ENCODE data around the gene NCLN. TPM values are rescaled to one million over a fixed set of nuclear protein-coding genes. Genes with fewer than 3 reads are reported as not detected.

Gene NCLN
- total RNA-seq, 1 donor = 52.7 TPM

- H3K4me3 ChIP-seq (ENCODE audit: low read depth, low read length) = no peak overlapping the region
- no peak for TF ChIP-seq CTCF (IDR thresholded peaks at IDR 0.05; ENCODE audit: insufficient read depth, low read depth, low read length)
- no peak for DNase-seq (ENCODE audit: low read depth)
Measured at GRCh38 chr19:3194106-3195087, 8.7 kb downstream of the NCLN start.

GRCh38 chr19:3196064-3196932, 10.6 kb downstream of the NCLN start:
- no peak overlapping the region for H3K4me3 ChIP-seq (ENCODE audit: low read depth, low read length)
- TF ChIP-seq CTCF (IDR thresholded peaks at IDR 0.05; ENCODE audit: insufficient read depth, low read depth, low read length) = no peak
- DNase-seq (ENCODE audit: low read depth) = no peak

GRCh38 chr19:3196933-3197205, 11.1 kb downstream of the NCLN start:
- DNase-seq (ENCODE audit: low read depth) = no peak

GRCh38 chr19:3198901-3199700, 13.4 kb downstream of the NCLN start:
- no peak for DNase-seq (ENCODE audit: low read depth)
- no peak for TF ChIP-seq CTCF (IDR thresholded peaks at IDR 0.05; ENCODE audit: insufficient read depth, low read depth, low read length)
- no peak overlapping the region for H3K4me3 ChIP-seq (ENCODE audit: low read depth, low read length)

More at GRCh38 chr19:3196933-3197205, 11.1 kb downstream of the NCLN start:
- no peak overlapping the region for H3K4me3 ChIP-seq (ENCODE audit: low read depth, low read length)
- no peak for TF ChIP-seq CTCF (IDR thresholded peaks at IDR 0.05; ENCODE audit: insufficient read depth, low read depth, low read length)

- no peak for TF ChIP-seq CTCF (IDR thresholded peaks at IDR 0.05; ENCODE audit: insufficient read depth, low read depth, low read length)
- H3K4me3 ChIP-seq (ENCODE audit: low read depth, low read length) = no peak overlapping the region
- DNase-seq (ENCODE audit: low read depth) = no peak
Measured at GRCh38 chr19:3201072-3201700, 15.5 kb downstream of the NCLN start.

GRCh38 chr19:3201911-3202310, 16.2 kb downstream of the NCLN start:
- no peak overlapping the region for H3K4me3 ChIP-seq (ENCODE audit: low read depth, low read length)
- TF ChIP-seq CTCF (IDR thresholded peaks at IDR 0.05; ENCODE audit: insufficient read depth, low read depth, low read length) = no peak
- no peak for DNase-seq (ENCODE audit: low read depth)
